Amniotic epithelial cell (primary cell): ENCODE data around the gene PLXNB2.

Experiments
- DNase-seq: peaks from one replicate; pipeline ENCODE4 v3.0.0-alpha.2; 2010; ENCODE audit warnings: low read depth

PLXNB2 gene

GRCh38 chr22:50262973-50263617, 44.4 kb downstream of the PLXNB2 start:
- DNase-seq = no peak

- no peak for DNase-seq
These were observed 45.0 kb downstream of the PLXNB2 start for GRCh38 chr22:50262460-50262911.

GRCh38 chr22:50261615-50262459, 45.6 kb downstream of the PLXNB2 start, which contains the start of gene MAPK12:
TSS of gene MAPK12 (minus strand) at chr22:50261683. CDS start at chr22:50261509, 174 bp downstream.
- DNase-seq = peak; percentile 22

- peak; percentile 68 for DNase-seq
These were observed 46.4 kb downstream of the PLXNB2 start for GRCh38 chr22:50260801-50261614.

GRCh38 chr22:50260434-50260800, 47.0 kb downstream of the PLXNB2 start:
- no peak for DNase-seq

- DNase-seq = no peak
These were observed 48.1 kb downstream of the PLXNB2 start for GRCh38 chr22:50259302-50259701.

GRCh38 chr22:50258361-50259292, 48.8 kb downstream of the PLXNB2 start:
- DNase-seq = no peak

- DNase-seq = no peak
These were observed 49.7 kb downstream of the PLXNB2 start for GRCh38 chr22:50257451-50258360.

- DNase-seq = no peak
These were observed 50.4 kb downstream of the PLXNB2 start for GRCh38 chr22:50257041-50257440.

GRCh38 chr22:50256258-50256862, 51.1 kb downstream of the PLXNB2 start:
- DNase-seq = no peak

- DNase-seq = no peak
These were observed 51.8 kb downstream of the PLXNB2 start for GRCh38 chr22:50255607-50256006.

GRCh38 chr22:50255099-50255498, 52.3 kb downstream of the PLXNB2 start:
- no peak for DNase-seq

GRCh38 chr22:50253941-50254340, 53.5 kb downstream of the PLXNB2 start:
- DNase-seq = no peak

GRCh38 chr22:50253046-50253915, 54.2 kb downstream of the PLXNB2 start:
- no peak for DNase-seq

GRCh38 chr22:50252082-50253045, 55.1 kb downstream of the PLXNB2 start:
- DNase-seq = peak; percentile 53

GRCh38 chr22:50251477-50252081, 55.9 kb downstream of the PLXNB2 start:
- DNase-seq = no peak
